HCT116 (cell line): ENCODE data around the gene LRP1B.

Experiments
- FOSL1 ChIP-seq: IDR thresholded peaks from 2 replicates; pipeline ENCODE4 v1.6.1; 2012; ENCODE audit warnings: low read depth
- JUND ChIP-seq: IDR thresholded peaks from 2 replicates; pipeline ENCODE4 v1.6.1; 2012
- POLR2A ChIP-seq: IDR thresholded peaks from 2 replicates; pipeline ENCODE4 v1.7.0; 2011; ENCODE audit warnings: borderline replicate concordance; ENCODE audit not compliant: insufficient read depth, insufficient read length; ENCODE audit errors: extremely low read depth
- TF ChIP-seq, protein P1 (sequence below), 3 experiments: fragments of 200-600 bp in 1 of 3; sonication (generic) in 1 of 3; IDR thresholded peaks in 2 of 3; conservative IDR thresholded peaks in 1 of 3; 2 replicates each; pipeline ENCODE4 v1.5.1; 2012 to 2017; ENCODE audit warnings: low read depth in 2 of 3, low read length in 2 of 3, antibody characterized with exemption in 1 of 3, borderline replicate concordance in 1 of 3, control low read depth in 1 of 3, mild to moderate bottlenecking in 1 of 3, mixed read lengths in 1 of 3, mixed run types in 1 of 3, moderate library complexity in 1 of 3; ENCODE audit not compliant: insufficient read depth in 1 of 3
- TF ChIP-seq, protein P2 (sequence below): IDR thresholded peaks from 2 replicates; pipeline ENCODE4 v1.6.1; 2012
- TF ChIP-seq, protein P3 (sequence below): IDR thresholded peaks from 2 replicates; pipeline ENCODE4 v1.6.1; 2012

DNA sequence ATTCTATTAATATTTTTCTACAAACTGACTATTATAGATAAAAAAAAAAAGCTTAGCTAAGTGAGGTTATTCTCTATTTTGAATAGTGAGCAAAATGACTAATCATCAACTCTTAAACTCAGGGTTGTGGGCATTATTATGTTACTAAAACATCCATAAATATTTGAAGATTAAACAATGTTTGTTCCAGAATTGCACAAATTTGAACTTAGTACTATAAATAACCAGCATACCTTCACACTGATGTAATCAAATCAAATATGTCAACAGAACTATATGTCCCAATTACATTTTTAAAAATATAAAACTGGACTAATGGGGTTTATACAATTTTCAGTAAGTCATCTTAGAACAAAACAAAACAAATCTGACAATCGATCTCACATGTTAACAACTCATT, 800.9 kb downstream of the LRP1B start:
- TF ChIP-seq JUND, result no peak
- no peak for TF ChIP-seq POLR2A
- TF ChIP-seq, protein P1, sequence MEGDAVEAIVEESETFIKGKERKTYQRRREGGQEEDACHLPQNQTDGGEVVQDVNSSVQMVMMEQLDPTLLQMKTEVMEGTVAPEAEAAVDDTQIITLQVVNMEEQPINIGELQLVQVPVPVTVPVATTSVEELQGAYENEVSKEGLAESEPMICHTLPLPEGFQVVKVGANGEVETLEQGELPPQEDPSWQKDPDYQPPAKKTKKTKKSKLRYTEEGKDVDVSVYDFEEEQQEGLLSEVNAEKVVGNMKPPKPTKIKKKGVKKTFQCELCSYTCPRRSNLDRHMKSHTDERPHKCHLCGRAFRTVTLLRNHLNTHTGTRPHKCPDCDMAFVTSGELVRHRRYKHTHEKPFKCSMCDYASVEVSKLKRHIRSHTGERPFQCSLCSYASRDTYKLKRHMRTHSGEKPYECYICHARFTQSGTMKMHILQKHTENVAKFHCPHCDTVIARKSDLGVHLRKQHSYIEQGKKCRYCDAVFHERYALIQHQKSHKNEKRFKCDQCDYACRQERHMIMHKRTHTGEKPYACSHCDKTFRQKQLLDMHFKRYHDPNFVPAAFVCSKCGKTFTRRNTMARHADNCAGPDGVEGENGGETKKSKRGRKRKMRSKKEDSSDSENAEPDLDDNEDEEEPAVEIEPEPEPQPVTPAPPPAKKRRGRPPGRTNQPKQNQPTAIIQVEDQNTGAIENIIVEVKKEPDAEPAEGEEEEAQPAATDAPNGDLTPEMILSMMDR (IDR thresholded peaks at IDR 0.05 in 2 of 3, conservative IDR thresholded peaks at IDR 0.05 in 1 of 3; ENCODE audit: borderline replicate concordance in 1 of 3, insufficient read depth in 1 of 3, low read depth in 2 of 3, low read length in 2 of 3), result no peak
- TF ChIP-seq, protein P2, sequence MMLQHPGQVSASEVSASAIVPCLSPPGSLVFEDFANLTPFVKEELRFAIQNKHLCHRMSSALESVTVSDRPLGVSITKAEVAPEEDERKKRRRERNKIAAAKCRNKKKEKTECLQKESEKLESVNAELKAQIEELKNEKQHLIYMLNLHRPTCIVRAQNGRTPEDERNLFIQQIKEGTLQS, result no peak
- TF ChIP-seq, protein P3, sequence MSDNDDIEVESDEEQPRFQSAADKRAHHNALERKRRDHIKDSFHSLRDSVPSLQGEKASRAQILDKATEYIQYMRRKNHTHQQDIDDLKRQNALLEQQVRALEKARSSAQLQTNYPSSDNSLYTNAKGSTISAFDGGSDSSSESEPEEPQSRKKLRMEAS, result no peak
- TF ChIP-seq FOSL1, result no peak
